Keratinocyte (primary cell): ENCODE data around the gene HNRNPH3.

ENCODE experiments used
- CTCF ChIP-seq, 3 experiments: IDR thresholded peaks in 1 of 3; conservative IDR thresholded peaks in 1 of 3; optimal IDR thresholded peaks in 1 of 3; 2 replicates in 2 of 3; 3 replicates in 1 of 3; pipeline versions ENCODE3 to v1.5.1; 2011; ENCODE audit warnings: low read length in 3 of 3, mild to moderate bottlenecking in 3 of 3, moderate library complexity in 2 of 3, control low read depth in 1 of 3, inconsistent platforms in 1 of 3; ENCODE audit not compliant: insufficient read depth in 2 of 3; ENCODE audit errors: extremely low read depth in 1 of 3
- EZH2 ChIP-seq: IDR thresholded peaks from one replicate; pipeline ENCODE4 v1.6.1; 2012; ENCODE audit warnings: inconsistent platforms, mild to moderate bottlenecking, low read length, moderate library complexity

DNA sequence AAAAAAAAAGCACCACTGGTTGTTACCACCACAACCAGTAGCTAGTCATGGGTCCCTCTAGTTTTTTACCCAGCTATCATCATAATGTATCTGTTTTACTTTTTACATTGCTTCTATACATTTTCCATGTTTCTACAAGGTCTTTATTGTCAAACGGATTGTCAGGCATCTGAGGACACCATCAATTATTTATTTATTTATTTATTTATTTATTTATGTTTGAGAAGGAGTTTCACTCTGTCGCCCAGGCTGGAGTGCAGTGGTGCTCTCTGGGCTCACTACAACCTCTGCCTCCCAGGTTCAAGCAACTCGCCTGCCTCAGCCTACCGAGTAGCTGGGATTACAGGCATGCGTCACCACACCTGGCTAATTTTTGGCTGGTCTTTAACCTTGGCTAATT lies 29.0 kb upstream of the HNRNPH3 start:
- TF ChIP-seq CTCF (optimal IDR thresholded peaks at IDR 0.05 in 1 of 3, IDR thresholded peaks at IDR 0.05 in 1 of 3, conservative IDR thresholded peaks at IDR 0.05 in 1 of 3; ENCODE audit: extremely low read depth in 1 of 3, insufficient read depth in 2 of 3, low read length in 3 of 3) (no peak), EZH2 (no peak)
